GM21576 (cell line): ENCODE data around the gene ERAS.
"Not testable (repeated sequence)": the region's sequence is repeated elsewhere in the genome, so short reads cannot be mapped to it uniquely, and the experiment has no call there.

ENCODE experiments used
- ATAC-seq: cut with Tn5 transposase; IDR thresholded peaks from one replicate; pipeline ENCODE4 v1.9.1; 2021; ENCODE audit warnings: mild to moderate bottlenecking, moderate library complexity; ENCODE audit not compliant: unreplicated experiment

Gene ERAS

GRCh38 chrX:48794911-48795515, 31.3 kb upstream of the ERAS start:
- no peak for ATAC-seq

- ATAC-seq: no peak
Observed at GRCh38 chrX:48798318-48798717, 28.0 kb upstream of the ERAS start.

GRCh38 chrX:48800574-48801279, 25.6 kb upstream of the ERAS start:
- ATAC-seq: no peak

GRCh38 chrX:48801280-48802088, 24.8 kb upstream of the ERAS start, which contains the start of gene HDAC6:
Gene HDAC6 (plus strand): TSS chrX:48802067. CDS start chrX:48802693, 626 bp downstream.
- ATAC-seq: peak; percentile 86

- ATAC-seq: peak; percentile 44
Observed at GRCh38 chrX:48802089-48802904, 24.0 kb upstream of the ERAS start.

GRCh38 chrX:48802905-48803200, 23.5 kb upstream of the ERAS start:
- no peak for ATAC-seq

- no peak for ATAC-seq
Observed at GRCh38 chrX:48806081-48806480, 20.2 kb upstream of the ERAS start.

- no peak for ATAC-seq
Observed at GRCh38 chrX:48813644-48814043, 12.7 kb upstream of the ERAS start.

GRCh38 chrX:48814722-48815121, 11.6 kb upstream of the ERAS start:
- ATAC-seq: no peak

GRCh38 chrX:48815266-48815665, 11.0 kb upstream of the ERAS start:
- no peak for ATAC-seq

GRCh38 chrX:48816014-48816810, 10.1 kb upstream of the ERAS start:
- no peak for ATAC-seq

GRCh38 chrX:48818098-48818497, 8.2 kb upstream of the ERAS start:
- ATAC-seq: no peak

GRCh38 chrX:48818866-48819265, 7.4 kb upstream of the ERAS start:
- ATAC-seq: no peak

GRCh38 chrX:48819394-48819793, 6.9 kb upstream of the ERAS start:
- ATAC-seq: not testable (repeated sequence)

GRCh38 chrX:48823053-48823452, 3.3 kb upstream of the ERAS start:
- ATAC-seq: no peak

GRCh38 chrX:48824066-48824465, 2.2 kb upstream of the ERAS start:
- ATAC-seq: no peak

GRCh38 chrX:48826876-48827653, 752 bp downstream of the ERAS start:
- no peak for ATAC-seq

GRCh38 chrX:48827654-48827968, 1.3 kb downstream of the ERAS start:
- no peak for ATAC-seq

- no peak for ATAC-seq
Observed at GRCh38 chrX:48829016-48829735, 2.9 kb downstream of the ERAS start.
